HFFc6 (cell line): Measurements from ENCODE around the gene PSTPIP2. TPM values are rescaled to one million over a fixed set of nuclear protein-coding genes. Genes with fewer than 3 reads are reported as not detected.

Experiments
- DNase-seq: peaks from one replicate; pipeline ENCODE4 v3.0.0-alpha.2; 2018
- H3K27ac Mint-ChIP-seq: 2 replicates; pipeline ENCODE4 v1.8.0; 2020; ENCODE audit warnings: mild to moderate bottlenecking, mixed read lengths
- H3K27me3 Mint-ChIP-seq: 2 replicates; pipeline ENCODE4 v1.8.0; 2021; ENCODE audit warnings: mild to moderate bottlenecking, moderate library complexity, mixed read lengths; ENCODE audit not compliant: insufficient read depth
- H3K36me3 Mint-ChIP-seq: 2 replicates; pipeline ENCODE4 v1.8.0; 2021; ENCODE audit warnings: low read depth, mixed read lengths
- H3K4me1 Mint-ChIP-seq: 2 replicates; pipeline ENCODE4 v1.8.0; 2020; ENCODE audit warnings: low read depth, mixed read lengths
- H3K4me3 Mint-ChIP-seq: 2 replicates; pipeline ENCODE4 v1.8.0; 2020; ENCODE audit warnings: mild to moderate bottlenecking, moderate library complexity, mixed read lengths
- H3K9me3 Mint-ChIP-seq: 2 replicates; pipeline ENCODE4 v1.8.0; 2020; ENCODE audit warnings: mild to moderate bottlenecking, mixed read lengths
- total RNA-seq, 6 experiments: library from RNA; stranded (reverse); fragmentation: NEBNext Ultra II Directional; extraction: Animal tissue kit (Norgen Biotek cat#: 25700); gene quantifications; 2 replicates in 1 of 6; 3 replicates in 5 of 6; pipeline ENCODE4 v1.2.3, GENCODE V29; 2021
- TF ChIP-seq, protein P1 (sequence below): fragments of 200-600 bp; sonication (generic); IDR thresholded peaks from 2 replicates; pipeline ENCODE4 v1.5.0; 2021; ENCODE audit warnings: antibody characterized with exemption, mild to moderate bottlenecking

Gene PSTPIP2
- total RNA-seq, 6 experiments from 2014 or later: 7.8 to 10.4 (median 8.7) TPM

DNA sequence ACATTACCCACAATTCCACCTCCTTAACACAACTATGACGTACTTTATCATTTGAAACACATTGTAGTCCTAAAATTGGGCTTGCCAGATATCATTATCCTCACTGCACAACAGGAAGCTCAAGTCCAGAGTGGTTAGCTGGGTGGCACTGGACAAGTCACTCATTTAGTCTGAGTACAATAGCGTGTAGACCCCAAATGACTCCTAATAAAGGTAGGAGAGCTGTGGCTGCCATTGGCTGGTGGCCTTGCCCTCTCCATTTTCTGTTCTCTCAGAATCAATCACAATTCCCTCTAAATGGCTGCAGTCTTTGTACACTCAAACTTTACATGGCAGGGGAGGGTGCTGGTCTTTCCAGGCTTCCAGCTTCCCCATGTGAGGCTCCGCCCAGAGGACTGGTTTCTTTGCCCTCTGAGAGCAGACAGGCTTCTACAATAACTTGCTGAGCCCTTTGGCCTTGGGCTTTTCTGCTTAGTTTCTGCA lies 11.7 kb downstream of the PSTPIP2 start:
- Mint-ChIP-seq H3K9me3 (no peaks in the 10 kb centered on the region), H3K4me1 (peaks cover 16% of the 10 kb centered on the region), H3K36me3 (no peaks in the 10 kb centered on the region), H3K4me3 (no peak overlapping the region), H3K27me3 (peaks cover 2% of the 10 kb centered on the region; the same call in 1 of the 2 replicates), H3K27ac (no peak overlapping the region)
- no peak for DNase-seq
- TF ChIP-seq, protein P1, sequence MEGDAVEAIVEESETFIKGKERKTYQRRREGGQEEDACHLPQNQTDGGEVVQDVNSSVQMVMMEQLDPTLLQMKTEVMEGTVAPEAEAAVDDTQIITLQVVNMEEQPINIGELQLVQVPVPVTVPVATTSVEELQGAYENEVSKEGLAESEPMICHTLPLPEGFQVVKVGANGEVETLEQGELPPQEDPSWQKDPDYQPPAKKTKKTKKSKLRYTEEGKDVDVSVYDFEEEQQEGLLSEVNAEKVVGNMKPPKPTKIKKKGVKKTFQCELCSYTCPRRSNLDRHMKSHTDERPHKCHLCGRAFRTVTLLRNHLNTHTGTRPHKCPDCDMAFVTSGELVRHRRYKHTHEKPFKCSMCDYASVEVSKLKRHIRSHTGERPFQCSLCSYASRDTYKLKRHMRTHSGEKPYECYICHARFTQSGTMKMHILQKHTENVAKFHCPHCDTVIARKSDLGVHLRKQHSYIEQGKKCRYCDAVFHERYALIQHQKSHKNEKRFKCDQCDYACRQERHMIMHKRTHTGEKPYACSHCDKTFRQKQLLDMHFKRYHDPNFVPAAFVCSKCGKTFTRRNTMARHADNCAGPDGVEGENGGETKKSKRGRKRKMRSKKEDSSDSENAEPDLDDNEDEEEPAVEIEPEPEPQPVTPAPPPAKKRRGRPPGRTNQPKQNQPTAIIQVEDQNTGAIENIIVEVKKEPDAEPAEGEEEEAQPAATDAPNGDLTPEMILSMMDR: no peak

DNA sequence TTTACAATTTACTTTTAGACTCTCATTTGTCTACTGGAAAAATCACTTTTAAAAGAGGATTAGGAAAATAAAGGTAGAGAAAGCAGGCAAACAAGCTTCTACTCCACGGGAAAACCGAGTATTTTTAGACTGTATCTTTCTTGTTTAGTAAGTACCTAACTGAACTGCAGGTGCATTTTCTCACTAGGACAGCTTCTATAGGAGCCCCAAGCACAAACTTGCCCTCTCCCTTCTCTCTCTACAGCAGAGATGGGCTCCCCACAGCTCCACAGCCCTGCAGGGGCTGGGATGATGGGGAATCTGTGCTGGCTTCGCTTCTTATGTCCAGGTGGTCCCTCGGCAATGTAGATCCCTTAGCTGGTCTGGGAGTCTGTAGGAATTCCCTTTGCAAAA lies 16.2 kb downstream of the PSTPIP2 start:
- TF ChIP-seq, protein P1: no peak
- Mint-ChIP-seq H3K9me3 (no peaks in the 10 kb centered on the region), H3K27me3 (peaks cover 2% of the 10 kb centered on the region), H3K4me3 (no peak overlapping the region), H3K4me1 (peaks cover 46% of the 10 kb centered on the region), H3K36me3 (no peaks in the 10 kb centered on the region), H3K27ac (no peak overlapping the region)
- DNase-seq: no peak

DNA sequence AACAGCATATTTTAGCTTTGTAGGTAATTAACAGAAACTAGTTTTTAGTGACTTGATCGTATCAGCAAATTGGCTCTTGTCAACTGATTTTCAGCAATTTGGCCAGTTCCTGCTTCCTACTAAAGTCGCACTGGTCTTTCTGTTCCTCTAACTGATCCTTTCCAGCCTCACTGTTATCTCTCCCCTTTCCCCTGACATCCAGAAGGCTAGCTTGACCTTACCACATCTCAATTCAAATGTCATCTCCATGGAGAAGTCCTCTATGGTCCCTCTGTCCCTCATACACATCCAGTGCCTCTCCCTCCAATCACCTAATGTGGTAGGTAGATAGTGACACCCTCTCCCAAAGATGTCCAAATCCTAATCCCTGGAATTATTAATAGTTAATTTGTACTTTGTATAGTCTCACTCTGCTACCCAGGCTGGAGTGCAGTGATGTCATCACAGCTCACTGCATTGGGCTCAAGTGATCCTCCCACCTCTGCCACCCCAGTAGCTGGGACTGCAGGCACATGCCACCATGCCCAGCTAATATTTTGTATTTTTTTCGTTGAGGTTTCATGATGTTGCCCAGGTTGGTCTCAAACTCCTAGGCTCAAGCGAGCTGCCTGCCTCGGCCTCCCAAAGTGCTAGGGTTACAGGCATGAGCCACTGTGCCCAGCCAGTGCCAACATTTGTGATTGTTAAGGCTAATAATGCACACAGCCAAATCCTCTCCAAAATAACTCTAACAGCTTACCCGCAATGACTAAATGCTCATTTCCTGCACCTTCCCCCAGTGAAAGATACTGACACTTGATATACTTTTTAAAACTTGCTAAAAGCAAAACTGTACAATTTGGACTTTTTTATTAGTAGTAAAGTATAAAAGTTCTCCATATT lies 16.9 kb downstream of the PSTPIP2 start:
- TF ChIP-seq, protein P1: no peak
- H3K4me3 Mint-ChIP-seq: no peak overlapping the region

DNA sequence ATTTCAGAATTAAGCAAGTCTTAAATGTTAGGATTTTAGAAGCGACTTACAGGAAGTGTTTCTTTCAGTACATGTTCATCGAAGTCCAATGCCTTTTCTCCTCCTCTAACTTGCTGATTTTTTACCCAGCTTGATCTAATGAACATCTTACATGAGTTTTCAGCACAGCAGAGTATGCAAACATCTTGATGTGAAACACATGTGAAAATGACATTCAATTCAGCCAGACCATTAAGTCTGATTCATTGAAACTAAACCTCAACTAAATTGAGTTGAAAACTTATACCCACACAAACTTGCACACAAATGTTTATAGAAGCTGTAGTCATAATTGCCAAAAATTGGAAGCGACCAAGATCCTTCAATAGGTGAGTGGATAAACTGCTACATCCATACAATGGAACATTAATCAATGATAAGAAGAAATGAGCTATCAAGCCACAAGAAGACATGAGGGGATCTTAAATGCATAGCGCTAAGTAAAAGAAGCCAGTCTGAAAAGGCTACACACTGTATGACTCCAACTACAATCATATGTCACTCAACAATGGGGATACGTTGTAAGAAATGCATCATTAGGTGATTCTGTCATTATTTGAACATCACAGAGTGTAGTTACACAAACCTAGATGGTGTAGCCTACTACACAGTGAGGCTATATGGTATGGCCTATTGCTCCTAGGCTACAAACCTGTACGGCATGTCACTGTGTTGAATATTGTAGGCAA lies 18.5 kb downstream of the PSTPIP2 start:
- Mint-ChIP-seq H3K9me3 (no peaks in the 10 kb centered on the region), H3K4me1 (peaks cover 46% of the 10 kb centered on the region), H3K27ac (no peak overlapping the region), H3K4me3 (0 out of 2 replicates have a peak overlapping the region, but pooled peaks have one; percentile 32), H3K36me3 (no peaks in the 10 kb centered on the region), H3K27me3 (peaks cover 2% of the 10 kb centered on the region)
- peak; percentile 18 for DNase-seq
- TF ChIP-seq, protein P1: no peak

More for the DNA sequence above, 16.9 kb downstream of the PSTPIP2 start:
- peaks cover 2% of the 10 kb centered on the region for H3K27me3 Mint-ChIP-seq
- no peak overlapping the region for H3K27ac Mint-ChIP-seq
- peaks cover 46% of the 10 kb centered on the region for H3K4me1 Mint-ChIP-seq
- DNase-seq: no peak
- no peaks in the 10 kb centered on the region for H3K36me3 Mint-ChIP-seq
- H3K9me3 Mint-ChIP-seq: no peaks in the 10 kb centered on the region

DNA sequence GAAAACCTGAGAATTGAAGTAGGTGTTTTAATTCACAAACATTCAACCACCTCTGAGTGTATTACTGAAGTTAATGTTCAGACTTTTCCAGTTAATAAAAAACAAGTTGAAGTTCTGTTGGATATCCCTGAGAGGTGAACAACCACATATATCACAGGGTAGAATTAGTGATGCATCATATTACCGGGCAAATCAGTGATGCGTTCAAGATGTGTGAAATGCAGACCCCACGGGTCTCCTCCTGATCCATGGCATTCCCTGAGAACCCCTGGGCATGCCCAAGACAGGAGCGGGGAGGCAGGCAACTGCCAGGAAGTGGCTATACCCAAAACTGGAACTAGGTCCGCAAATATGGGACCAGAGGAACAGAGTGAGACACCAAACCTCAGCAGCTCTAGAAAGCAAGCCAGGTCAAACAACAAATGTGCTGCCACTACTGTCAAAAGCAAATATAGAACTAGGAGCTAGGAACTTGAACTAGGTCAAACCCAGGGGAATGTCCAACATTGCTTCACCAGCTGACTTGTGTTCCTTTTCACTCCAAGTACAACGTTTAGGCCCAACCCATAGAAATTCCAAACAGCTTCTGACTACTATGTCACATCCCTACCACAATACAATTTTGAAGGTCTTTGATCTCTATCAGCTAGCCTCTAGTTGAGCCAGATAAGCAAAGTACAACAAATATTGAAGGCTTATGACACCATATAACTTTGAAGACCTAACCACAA lies 20.2 kb downstream of the PSTPIP2 start:
- Mint-ChIP-seq H3K4me1 (peaks cover 46% of the 10 kb centered on the region), H3K27ac (no peak overlapping the region), H3K36me3 (no peaks in the 10 kb centered on the region), H3K9me3 (no peaks in the 10 kb centered on the region), H3K4me3 (no peak overlapping the region), H3K27me3 (peaks cover 2% of the 10 kb centered on the region)
- DNase-seq: peak; percentile 54
- TF ChIP-seq, protein P1: no peak
